ENCODE results near the gene TBX5. TPM values are rescaled to one million over a fixed set of nuclear protein-coding genes. Genes with fewer than 3 reads are reported as not detected.

The TBX5 gene
- total and polyA plus RNA-seq, 2 of the 4 experiments (the other 2 are of a cell fraction), result 13.3 to 14.7 TPM

DNA sequence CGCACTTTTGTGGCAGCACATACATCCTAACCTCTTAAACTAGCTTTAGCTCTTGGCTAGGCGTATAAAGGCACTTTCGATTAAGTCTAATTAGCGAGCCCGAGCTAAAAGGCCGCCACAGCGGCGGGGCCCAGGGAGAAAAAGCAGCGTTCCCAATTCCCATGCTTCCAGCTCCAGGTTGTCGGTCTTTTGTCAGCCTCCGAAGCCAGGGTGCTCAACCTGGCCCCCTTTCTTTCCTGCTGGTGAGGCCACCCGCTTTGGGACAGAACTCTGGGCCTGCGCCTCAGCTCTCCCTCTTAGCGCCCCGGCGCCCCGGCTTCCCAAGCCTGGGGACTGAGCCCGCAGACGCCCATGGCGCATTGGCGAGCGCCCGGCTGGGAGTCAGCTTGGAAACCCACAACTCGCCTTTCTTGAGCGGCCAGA lies 33.3 kb upstream of the TBX5 start:
- DNase-seq (no peak), ATAC-seq (ENCODE audit: low read depth) (no peak)
- in situ Hi-C loops (cut with MboI; ENCODE audit: low sequenced_read_pairs), result no loop called here
- Histone ChIP-seq H2BK5ac (ENCODE audit: low read depth, low read length, poor library complexity, severe bottlenecking) (no peak overlapping the region), H3K23ac (ENCODE audit: low read depth, low read length) (no peak overlapping the region), H4K20me1 (ENCODE audit: insufficient read depth, low read length) (no peaks in the 10 kb centered on the region), H3K9ac (ENCODE audit: low read depth, low read length) (no peak overlapping the region), H4K91ac (ENCODE audit: insufficient read depth, low read depth, low read length) (no peak overlapping the region), H3K4me2 (ENCODE audit: low read depth, low read length) (no peak overlapping the region), H4K5ac (ENCODE audit: low read depth, low read length) (no peak overlapping the region), H2AK5ac (ENCODE audit: low read depth, low read length) (no peak overlapping the region), H2AK9ac (replicated peaks; ENCODE audit: low read depth, low read length, poor library complexity) (no peak overlapping the region), H2AFZ (replicated peaks; ENCODE audit: low read length, poor library complexity) (no peak overlapping the region), H3K79me1 (ENCODE audit: low read depth in 1 of 2, low read length in 2 of 2) (no peaks in the 10 kb centered on the region), H4K8ac (ENCODE audit: low read depth in 2 of 2, low read length in 2 of 2) (no peak overlapping the region), H3K14ac (replicated peaks; ENCODE audit: low read depth, low read length) (no peak overlapping the region), H3K9me3 (ENCODE audit: control insufficient read depth, insufficient read depth, low read length) (peaks cover 28% of the 10 kb centered on the region), H3K4me1 (ENCODE audit: control insufficient read depth, insufficient read depth, low read length) (no peaks in the 10 kb centered on the region; the same call in 1 of the 2 replicates), H3K18ac (ENCODE audit: low read depth, low read length) (no peak overlapping the region), H3K9me1 (ENCODE audit: insufficient read depth, low read length) (no peaks in the 10 kb centered on the region), H3K4ac (ENCODE audit: low read depth, low read length) (no peak overlapping the region), H3K27me3 (ENCODE audit: control insufficient read depth, insufficient read depth, low read length) (peaks cover 55% of the 10 kb centered on the region), H3K56ac (ENCODE audit: extremely low read depth, insufficient read depth, low read length) (no peak overlapping the region), H2BK20ac (ENCODE audit: low read depth, low read length) (no peak overlapping the region), H2BK120ac (ENCODE audit: low read depth, low read length) (no peak overlapping the region), H3K27ac (ENCODE audit: insufficient read depth, low read length) (no peak overlapping the region), H3K4me3 (ENCODE audit: insufficient read depth, low read depth, low read length) (no peak overlapping the region), H2BK15ac (ENCODE audit: low read depth, low read length) (no peak overlapping the region), H3K36me3 (ENCODE audit: control insufficient read depth, insufficient read depth, low read length) (no peaks in the 10 kb centered on the region)
- no peak for TF ChIP-seq MAZ (IDR thresholded peaks at IDR 0.05; ENCODE audit: borderline replicate concordance, low read depth, low read length)
- TF ChIP-seq, protein P1, sequence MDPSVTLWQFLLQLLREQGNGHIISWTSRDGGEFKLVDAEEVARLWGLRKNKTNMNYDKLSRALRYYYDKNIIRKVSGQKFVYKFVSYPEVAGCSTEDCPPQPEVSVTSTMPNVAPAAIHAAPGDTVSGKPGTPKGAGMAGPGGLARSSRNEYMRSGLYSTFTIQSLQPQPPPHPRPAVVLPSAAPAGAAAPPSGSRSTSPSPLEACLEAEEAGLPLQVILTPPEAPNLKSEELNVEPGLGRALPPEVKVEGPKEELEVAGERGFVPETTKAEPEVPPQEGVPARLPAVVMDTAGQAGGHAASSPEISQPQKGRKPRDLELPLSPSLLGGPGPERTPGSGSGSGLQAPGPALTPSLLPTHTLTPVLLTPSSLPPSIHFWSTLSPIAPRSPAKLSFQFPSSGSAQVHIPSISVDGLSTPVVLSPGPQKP (IDR thresholded peaks at IDR 0.05; ENCODE audit: borderline replicate concordance, low read depth, low read length), result no peak
- no peak for TF ChIP-seq RCOR1 (IDR thresholded peaks at IDR 0.05; ENCODE audit: insufficient replicate concordance, low read length)
- no peak for TF ChIP-seq MXI1 (IDR thresholded peaks at IDR 0.05; ENCODE audit: borderline replicate concordance, low read depth, low read length)
- no peak for TF ChIP-seq BHLHE40 (IDR thresholded peaks at IDR 0.05; ENCODE audit: low read depth, low read length)
- TF ChIP-seq NFE2L2 (IDR thresholded peaks at IDR 0.05; ENCODE audit: low read depth, low read length), result no peak
- TF ChIP-seq USF2 (IDR thresholded peaks at IDR 0.05; ENCODE audit: low read depth, low read length), result no peak
- TF ChIP-seq SMC3 (IDR thresholded peaks at IDR 0.05; ENCODE audit: low read depth, low read length), result no peak
- no peak for TF ChIP-seq FOS (IDR thresholded peaks at IDR 0.05; ENCODE audit: low read depth, low read length)
- WGBS, 2 experiments (ENCODE audit: extremely low coverage in 2 of 2, insufficient read length in 1 of 2), result 50% methylated on average over 14 of the region's 25 CpGs; no CpG with 5 or more reads in 1 of the 2 experiments
- ChIA-PET CTCF (no interaction called here), POLR2A (ENCODE audit: unreplicated experiment) (no interaction called here)
- dilution Hi-C loops (cut with HindIII; ENCODE audit: low sequenced_read_pairs, unreplicated experiment), result no loop called here
- intact Hi-C loops (cut with micrococcal nuclease), result no loop called here
- BruUV-seq (replicated peaks), result no TSS peak
